Upper lobe of left lung (tissue), 4 donors: Measurements from ENCODE around the gene KCNJ14.

Source experiments
- EP300 ChIP-seq, 4 donors: sonication (generic); formaldehyde crosslinking; IDR thresholded peaks; one replicate each; pipeline ENCODE4 v1.5.1; 2017; ENCODE audit warnings: antibody characterized with exemption in 4 of 4, control low read depth in 2 of 4
- POLR2A ChIP-seq, 4 donors: fragments of 450-650 bp; IDR thresholded peaks; one replicate each; pipeline ENCODE4 v1.5.1; 2016 to 2017; ENCODE audit warnings: antibody characterized with exemption in 4 of 4, mild to moderate bottlenecking in 2 of 4

GRCh38 chr19:48480558-48481500 lies 25.5 kb downstream of the KCNJ14 start:
- TF ChIP-seq EP300 (IDR thresholded peaks at IDR 0.05): no peak
- TF ChIP-seq POLR2A (IDR thresholded peaks at IDR 0.05): peak in 1 of 4 donors; percentile 7
